LNCaP clone FGC (cell line): ENCODE data around the gene POPDC3.

ENCODE experiments used
- DNase-seq: peaks from one replicate; pipeline ENCODE4 v3.0.0-alpha.2; 2011; ENCODE audit warnings: low read depth
- H3K4me3 ChIP-seq: 2 replicates; pipeline ENCODE4 v1.5.1; 2011; ENCODE audit warnings: mild to moderate bottlenecking, low read depth, low read length, control low read depth
- TF ChIP-seq, protein P1 (sequence below): IDR thresholded peaks from 2 replicates; pipeline ENCODE4 v1.5.1; 2012; ENCODE audit warnings: mild to moderate bottlenecking; ENCODE audit not compliant: control insufficient read depth, insufficient read depth; ENCODE audit errors: extremely low read depth

The POPDC3 gene

DNA sequence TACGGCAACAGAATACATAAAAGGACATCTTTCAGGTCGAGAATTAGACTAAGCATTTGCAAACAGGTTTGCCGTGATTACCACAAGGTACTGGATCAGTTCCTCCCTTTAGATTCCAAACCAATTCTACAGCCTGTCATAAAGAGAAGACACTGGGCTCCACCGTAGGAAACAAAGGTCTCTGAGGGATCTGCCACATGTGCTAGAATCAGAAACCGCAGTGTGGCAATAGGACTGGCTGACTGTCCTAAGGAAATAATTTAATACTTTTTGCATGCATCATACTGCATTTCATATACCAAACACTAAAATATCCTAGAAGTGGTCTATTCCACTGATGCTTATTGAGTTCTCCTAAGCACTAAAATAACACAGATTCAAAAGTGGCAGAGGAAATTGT lies 59.2 kb downstream of the POPDC3 start:
- no peak for DNase-seq
- H3K4me3 ChIP-seq: no peak overlapping the region
- TF ChIP-seq, protein P1, sequence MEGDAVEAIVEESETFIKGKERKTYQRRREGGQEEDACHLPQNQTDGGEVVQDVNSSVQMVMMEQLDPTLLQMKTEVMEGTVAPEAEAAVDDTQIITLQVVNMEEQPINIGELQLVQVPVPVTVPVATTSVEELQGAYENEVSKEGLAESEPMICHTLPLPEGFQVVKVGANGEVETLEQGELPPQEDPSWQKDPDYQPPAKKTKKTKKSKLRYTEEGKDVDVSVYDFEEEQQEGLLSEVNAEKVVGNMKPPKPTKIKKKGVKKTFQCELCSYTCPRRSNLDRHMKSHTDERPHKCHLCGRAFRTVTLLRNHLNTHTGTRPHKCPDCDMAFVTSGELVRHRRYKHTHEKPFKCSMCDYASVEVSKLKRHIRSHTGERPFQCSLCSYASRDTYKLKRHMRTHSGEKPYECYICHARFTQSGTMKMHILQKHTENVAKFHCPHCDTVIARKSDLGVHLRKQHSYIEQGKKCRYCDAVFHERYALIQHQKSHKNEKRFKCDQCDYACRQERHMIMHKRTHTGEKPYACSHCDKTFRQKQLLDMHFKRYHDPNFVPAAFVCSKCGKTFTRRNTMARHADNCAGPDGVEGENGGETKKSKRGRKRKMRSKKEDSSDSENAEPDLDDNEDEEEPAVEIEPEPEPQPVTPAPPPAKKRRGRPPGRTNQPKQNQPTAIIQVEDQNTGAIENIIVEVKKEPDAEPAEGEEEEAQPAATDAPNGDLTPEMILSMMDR: no peak

DNA sequence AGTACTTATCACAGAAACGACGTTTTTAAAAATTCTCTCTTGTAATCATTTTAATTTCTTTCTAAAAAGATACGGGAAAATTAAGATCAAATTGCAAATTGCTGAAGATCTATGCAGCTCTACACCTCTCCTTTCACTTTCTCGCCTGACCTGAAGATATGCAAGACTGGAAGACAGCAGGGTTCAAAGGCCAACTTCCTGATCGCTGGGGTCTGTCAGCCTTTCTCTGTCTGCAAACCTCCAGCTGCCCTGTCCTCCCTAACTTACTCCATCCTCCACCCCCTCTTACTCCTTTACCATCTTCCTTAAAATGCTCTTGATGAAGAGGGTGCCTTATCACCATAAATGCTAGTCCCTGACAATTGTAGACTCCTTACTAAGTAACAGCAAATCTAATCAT lies 63.7 kb downstream of the POPDC3 start:
- no peak overlapping the region for H3K4me3 ChIP-seq
- no peak for DNase-seq
- TF ChIP-seq, protein P1: no peak

DNA sequence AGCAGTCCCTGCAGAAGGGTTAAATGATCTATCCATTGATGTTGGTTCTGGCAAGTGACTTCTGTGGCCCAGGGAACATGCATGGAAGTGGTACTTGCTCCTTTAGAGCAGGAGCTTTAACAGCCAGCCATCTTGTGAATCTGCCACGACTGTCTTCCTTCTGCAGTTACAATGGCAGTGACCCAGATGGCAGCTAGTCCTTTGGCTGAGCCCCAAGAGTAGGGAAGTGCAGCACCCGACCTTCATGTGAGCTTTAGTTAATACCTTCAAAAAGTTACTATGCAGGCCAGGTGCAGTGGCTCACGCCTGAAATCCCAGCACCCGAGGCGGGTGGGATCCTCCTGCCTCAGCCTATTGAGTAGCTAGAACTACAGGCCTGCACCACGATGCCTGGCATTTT lies 66.4 kb downstream of the POPDC3 start:
- no peak overlapping the region for H3K4me3 ChIP-seq
- no peak for DNase-seq
- TF ChIP-seq, protein P1: no peak

DNA sequence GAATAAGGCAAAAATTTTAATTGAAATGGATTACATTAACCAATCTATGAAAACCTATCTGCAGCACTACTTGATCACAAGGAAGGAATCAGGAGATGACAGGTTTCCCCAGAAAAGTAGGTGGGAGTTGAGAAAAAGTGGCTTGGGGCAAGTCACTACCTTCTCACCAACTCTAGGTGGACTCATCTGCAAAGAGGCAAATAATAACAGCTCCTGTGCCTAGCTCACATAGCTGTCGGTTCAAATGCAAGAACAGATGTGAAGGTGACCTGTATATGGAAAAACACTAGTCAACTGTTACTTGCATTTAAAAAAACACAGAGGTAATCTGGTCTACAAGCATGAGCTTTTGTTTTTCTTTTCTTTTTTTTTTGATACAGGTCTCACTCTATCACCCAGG lies 67.2 kb downstream of the POPDC3 start:
- no peak for DNase-seq
- H3K4me3 ChIP-seq: no peak overlapping the region
- TF ChIP-seq, protein P1: no peak

DNA sequence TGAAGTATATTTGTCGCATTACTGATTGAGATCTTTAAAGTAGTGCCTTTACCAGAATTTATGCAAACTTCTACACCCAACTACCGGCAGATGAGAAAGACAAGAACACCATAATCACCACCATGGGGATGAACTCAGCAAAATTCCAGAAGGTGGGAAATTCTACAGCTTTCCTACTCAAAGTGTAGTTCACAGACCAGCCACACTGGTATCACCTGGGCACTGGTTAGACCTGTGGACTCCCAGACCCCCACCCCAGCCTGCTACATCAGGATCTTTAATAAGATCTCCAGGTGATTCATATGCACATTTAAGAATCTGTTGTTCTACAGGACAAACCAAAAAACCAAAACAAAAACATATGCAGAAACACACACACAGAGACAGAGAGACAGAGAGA lies 67.9 kb downstream of the POPDC3 start:
- no peak overlapping the region for H3K4me3 ChIP-seq
- TF ChIP-seq, protein P1: no peak
- DNase-seq: no peak

DNA sequence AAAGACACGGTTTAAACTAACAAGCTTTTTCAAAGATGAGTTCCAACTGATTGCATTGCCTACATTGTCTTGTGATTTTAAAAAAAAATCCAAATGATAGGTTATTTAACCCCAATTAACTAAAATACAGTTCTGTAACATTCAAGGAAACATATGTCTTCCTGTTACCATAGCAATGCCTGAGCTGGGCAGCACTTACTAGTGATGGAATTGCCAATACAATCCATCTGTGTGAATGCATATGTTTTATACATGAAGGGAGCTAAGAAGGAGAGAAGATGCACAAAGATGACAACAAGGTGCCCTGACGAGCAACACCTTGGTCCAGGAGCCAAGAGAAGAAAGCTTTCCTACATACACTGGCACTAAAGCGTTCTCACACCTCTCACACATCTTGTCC lies 68.7 kb downstream of the POPDC3 start:
- H3K4me3 ChIP-seq: no peak overlapping the region
- DNase-seq: no peak
- TF ChIP-seq, protein P1: no peak
